SK-N-SH (cell line): ENCODE measurements around the gene ANKH.

Source experiments
- CTCF ChIP-seq: fragments of 200-600 bp; sonication (generic); IDR thresholded peaks from 2 replicates; pipeline ENCODE4 v1.6.1; 2017; ENCODE audit warnings: antibody characterized with exemption, mild to moderate bottlenecking, moderate library complexity
- EZH2phosphoT487 ChIP-seq: fragments of 200-600 bp; sonication (generic); IDR thresholded peaks from 2 replicates; pipeline ENCODE4 v1.6.1; 2017; ENCODE audit warnings: low read depth, mixed run types, mild to moderate bottlenecking, antibody characterized with exemption, moderate library complexity, borderline replicate concordance

DNA sequence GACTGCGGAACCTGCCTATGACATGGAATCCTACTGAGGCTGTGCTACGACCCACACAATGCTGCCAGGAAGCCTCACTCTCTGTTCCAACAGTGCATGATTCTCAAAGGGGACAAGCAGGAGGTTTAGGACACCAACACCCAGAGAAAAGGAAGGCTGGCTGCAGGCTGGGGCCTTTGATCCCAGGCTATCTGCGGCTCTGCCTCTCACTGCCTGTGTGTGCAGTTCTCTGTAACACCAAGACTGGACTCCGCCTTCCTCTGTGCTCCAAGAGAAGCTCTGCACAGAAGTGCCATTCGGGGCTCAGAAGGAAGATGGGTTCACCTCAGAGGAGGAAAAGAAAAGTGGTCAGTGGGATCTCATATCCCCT, 20.5 kb downstream of the ANKH start:
- no peak for TF ChIP-seq CTCF
- no peak for TF ChIP-seq EZH2phosphoT487
